ENCODE data around the gene GCHFR.

- TF ChIP-seq SMAD1 (IDR thresholded peaks at IDR 0.05; ENCODE audit: low read depth, partially characterized antibody): no peak
- TF ChIP-seq NFYA (IDR thresholded peaks at IDR 0.05; ENCODE audit: borderline replicate concordance, low read depth, low read length): no peak
- 0 out of 6 replicates have a peak, but pooled peaks of 2 of the 3 experiments have one; percentile 14 to 15 for TF ChIP-seq CTCF (IDR thresholded peaks at IDR 0.05 in 2 of 3, conservative IDR thresholded peaks at IDR 0.05 in 1 of 3; ENCODE audit: control insufficient read depth in 2 of 3, extremely low read depth in 1 of 3, insufficient read depth in 1 of 3, low read depth in 3 of 3, low read length in 3 of 3)
- no peak for TF ChIP-seq EZH2 (IDR thresholded peaks at IDR 0.05; ENCODE audit: borderline replicate concordance, control insufficient read depth, low read depth, low read length)
- no peak for TF ChIP-seq GABPA (IDR thresholded peaks at IDR 0.05; ENCODE audit: low read depth)
- TF ChIP-seq BCL11A (IDR thresholded peaks at IDR 0.05; ENCODE audit: low read depth, low read length): no peak
- no peak for TF ChIP-seq HCFC1 (IDR thresholded peaks at IDR 0.05; ENCODE audit: low read length)
Measured at GRCh38 chr15:40803688-40804087, 39.8 kb downstream of the GCHFR start.
